SK-N-SH (cell line): ENCODE results near the gene ARHGAP15.

Experiments
- EP300 ChIP-seq, 2 experiments: IDR thresholded peaks; 2 replicates each; pipeline versions ENCODE4 v1.4.0 to v1.6.1; 2012; ENCODE audit warnings: borderline replicate concordance in 1 of 2, low read depth in 1 of 2, low read length in 1 of 2
- RFX5 ChIP-seq: IDR thresholded peaks from 2 replicates; pipeline ENCODE4 v1.6.1; 2012; ENCODE audit warnings: mild to moderate bottlenecking, improper control_type of control experiment, low read length
- TF ChIP-seq, protein P1 (sequence below): fragments of 150-350 bp; IDR thresholded peaks from 2 replicates; pipeline ENCODE4 v1.6.1; 2017; ENCODE audit warnings: antibody characterized with exemption, low read length, low read depth, borderline replicate concordance
- TF ChIP-seq, protein P2 (sequence below): IDR thresholded peaks from 2 replicates; pipeline ENCODE4 v1.6.1; 2012; ENCODE audit warnings: mild to moderate bottlenecking, low read depth, low read length, moderate library complexity
- TF ChIP-seq, protein P3 (sequence below): fragments of 200-600 bp; sonication (generic); IDR thresholded peaks from 2 replicates; pipeline ENCODE4 v1.6.1; 2017; ENCODE audit warnings: antibody characterized with exemption, mild to moderate bottlenecking, moderate library complexity

DNA sequence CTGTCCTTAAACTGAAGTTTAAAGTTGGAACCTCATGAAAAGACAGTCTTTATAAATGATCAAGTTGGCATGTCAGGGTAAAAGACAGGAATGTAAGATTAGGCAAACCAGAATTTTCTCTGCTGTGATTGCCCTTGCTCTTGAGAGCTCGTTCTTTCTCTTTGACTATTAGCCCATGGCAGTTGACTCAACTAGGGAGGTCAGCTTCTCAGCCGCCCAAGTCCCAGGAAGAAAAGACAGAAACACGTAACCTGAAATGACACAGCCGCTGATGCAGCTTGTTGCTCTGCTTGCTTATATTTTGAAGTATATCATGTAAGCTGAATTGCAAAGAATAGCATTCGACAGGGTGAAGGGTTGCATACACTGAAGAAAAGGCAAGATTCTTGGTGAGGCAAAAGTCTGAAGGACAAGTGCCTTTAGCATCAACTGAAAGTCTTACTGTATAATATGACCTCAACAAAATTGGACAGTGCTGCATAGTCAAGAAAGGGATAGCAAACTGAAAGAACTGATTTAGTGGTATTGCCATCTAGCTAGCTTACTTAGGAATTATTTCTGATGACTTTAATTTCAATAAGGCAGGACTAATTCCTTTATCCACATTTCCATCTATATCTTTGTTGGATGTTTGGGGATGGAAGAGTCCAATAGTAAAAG, 54.7 kb downstream of the ARHGAP15 start:
- TF ChIP-seq, protein P1, sequence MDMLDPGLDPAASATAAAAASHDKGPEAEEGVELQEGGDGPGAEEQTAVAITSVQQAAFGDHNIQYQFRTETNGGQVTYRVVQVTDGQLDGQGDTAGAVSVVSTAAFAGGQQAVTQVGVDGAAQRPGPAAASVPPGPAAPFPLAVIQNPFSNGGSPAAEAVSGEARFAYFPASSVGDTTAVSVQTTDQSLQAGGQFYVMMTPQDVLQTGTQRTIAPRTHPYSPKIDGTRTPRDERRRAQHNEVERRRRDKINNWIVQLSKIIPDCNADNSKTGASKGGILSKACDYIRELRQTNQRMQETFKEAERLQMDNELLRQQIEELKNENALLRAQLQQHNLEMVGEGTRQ = no peak
- TF ChIP-seq, protein P2, sequence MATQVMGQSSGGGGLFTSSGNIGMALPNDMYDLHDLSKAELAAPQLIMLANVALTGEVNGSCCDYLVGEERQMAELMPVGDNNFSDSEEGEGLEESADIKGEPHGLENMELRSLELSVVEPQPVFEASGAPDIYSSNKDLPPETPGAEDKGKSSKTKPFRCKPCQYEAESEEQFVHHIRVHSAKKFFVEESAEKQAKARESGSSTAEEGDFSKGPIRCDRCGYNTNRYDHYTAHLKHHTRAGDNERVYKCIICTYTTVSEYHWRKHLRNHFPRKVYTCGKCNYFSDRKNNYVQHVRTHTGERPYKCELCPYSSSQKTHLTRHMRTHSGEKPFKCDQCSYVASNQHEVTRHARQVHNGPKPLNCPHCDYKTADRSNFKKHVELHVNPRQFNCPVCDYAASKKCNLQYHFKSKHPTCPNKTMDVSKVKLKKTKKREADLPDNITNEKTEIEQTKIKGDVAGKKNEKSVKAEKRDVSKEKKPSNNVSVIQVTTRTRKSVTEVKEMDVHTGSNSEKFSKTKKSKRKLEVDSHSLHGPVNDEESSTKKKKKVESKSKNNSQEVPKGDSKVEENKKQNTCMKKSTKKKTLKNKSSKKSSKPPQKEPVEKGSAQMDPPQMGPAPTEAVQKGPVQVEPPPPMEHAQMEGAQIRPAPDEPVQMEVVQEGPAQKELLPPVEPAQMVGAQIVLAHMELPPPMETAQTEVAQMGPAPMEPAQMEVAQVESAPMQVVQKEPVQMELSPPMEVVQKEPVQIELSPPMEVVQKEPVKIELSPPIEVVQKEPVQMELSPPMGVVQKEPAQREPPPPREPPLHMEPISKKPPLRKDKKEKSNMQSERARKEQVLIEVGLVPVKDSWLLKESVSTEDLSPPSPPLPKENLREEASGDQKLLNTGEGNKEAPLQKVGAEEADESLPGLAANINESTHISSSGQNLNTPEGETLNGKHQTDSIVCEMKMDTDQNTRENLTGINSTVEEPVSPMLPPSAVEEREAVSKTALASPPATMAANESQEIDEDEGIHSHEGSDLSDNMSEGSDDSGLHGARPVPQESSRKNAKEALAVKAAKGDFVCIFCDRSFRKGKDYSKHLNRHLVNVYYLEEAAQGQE = no peak
- TF ChIP-seq EP300 (IDR thresholded peaks at IDR 0.05; ENCODE audit: borderline replicate concordance in 1 of 2, low read depth in 1 of 2, low read length in 1 of 2) (no peak), RFX5 (no peak)
- TF ChIP-seq, protein P3, sequence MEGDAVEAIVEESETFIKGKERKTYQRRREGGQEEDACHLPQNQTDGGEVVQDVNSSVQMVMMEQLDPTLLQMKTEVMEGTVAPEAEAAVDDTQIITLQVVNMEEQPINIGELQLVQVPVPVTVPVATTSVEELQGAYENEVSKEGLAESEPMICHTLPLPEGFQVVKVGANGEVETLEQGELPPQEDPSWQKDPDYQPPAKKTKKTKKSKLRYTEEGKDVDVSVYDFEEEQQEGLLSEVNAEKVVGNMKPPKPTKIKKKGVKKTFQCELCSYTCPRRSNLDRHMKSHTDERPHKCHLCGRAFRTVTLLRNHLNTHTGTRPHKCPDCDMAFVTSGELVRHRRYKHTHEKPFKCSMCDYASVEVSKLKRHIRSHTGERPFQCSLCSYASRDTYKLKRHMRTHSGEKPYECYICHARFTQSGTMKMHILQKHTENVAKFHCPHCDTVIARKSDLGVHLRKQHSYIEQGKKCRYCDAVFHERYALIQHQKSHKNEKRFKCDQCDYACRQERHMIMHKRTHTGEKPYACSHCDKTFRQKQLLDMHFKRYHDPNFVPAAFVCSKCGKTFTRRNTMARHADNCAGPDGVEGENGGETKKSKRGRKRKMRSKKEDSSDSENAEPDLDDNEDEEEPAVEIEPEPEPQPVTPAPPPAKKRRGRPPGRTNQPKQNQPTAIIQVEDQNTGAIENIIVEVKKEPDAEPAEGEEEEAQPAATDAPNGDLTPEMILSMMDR = no peak
